DMS 273 (cell line): ENCODE results near the gene MAP4K4.
A peak's percentile ranks its signal among the peaks of the same experiment; 100 is the strongest.

Source experiments
- DNase-seq: peaks from one replicate; lab custom pipeline; 2025; ENCODE audit not compliant: unreplicated experiment; lab: John Stamatoyannopoulos, UW

Gene MAP4K4

DNA sequence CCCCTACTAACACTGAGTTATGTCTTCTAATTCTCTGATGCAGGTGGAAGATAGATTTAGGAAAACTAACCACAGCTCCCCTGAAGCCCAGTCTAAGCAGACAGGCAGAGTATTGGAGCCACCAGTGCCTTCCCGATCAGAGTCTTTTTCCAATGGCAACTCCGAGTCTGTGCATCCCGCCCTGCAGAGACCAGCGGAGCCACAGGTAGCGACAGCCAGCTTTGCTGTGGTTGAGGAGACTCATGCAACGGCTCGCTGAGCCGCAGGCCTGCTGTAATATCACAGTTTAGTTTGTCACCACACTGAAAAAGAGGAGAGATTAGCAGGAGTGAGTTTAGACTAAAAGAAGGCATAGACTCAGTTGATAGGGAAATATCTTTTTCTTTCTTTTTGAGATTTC, 163.3 kb downstream of the MAP4K4 start:
- no peak for DNase-seq

DNA sequence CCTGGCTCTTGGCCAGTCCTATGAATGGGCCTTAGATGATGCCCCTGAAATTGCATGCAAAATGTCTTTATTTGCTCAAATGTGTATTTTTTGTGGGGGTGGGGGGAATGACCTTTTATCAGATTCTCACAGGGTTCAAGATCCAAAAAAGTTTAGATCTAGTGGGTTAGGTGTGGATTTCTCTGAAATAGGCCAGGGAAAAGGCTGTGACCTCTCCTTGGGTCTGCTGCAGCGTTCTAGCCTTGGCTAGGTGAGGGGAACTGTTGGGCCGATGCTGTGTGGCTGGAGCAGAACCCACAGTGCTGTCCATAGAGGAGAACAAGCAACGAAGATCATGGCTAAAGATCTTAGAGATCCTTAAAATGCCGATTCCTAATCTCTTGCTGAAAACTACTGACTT, 163.9 kb downstream of the MAP4K4 start:
- no peak for DNase-seq

DNA sequence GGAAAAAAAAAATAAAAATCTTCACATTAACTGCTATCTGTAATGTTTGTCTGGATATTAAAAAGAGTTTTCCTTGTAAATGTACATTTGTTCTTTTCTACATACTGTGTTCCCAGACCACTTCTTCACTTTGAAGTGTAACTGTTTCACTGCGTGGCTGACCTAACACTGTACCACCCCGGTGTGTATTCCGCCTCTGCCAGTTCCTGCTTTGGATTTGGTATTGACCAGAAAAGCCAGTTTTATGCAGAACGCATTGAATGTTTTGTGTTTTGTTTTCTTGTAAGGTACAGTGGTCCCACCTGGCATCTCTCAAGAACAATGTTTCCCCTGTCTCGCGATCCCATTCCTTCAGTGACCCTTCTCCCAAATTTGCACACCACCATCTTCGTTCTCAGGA, 166.0 kb downstream of the MAP4K4 start:
- no peak for DNase-seq

DNA sequence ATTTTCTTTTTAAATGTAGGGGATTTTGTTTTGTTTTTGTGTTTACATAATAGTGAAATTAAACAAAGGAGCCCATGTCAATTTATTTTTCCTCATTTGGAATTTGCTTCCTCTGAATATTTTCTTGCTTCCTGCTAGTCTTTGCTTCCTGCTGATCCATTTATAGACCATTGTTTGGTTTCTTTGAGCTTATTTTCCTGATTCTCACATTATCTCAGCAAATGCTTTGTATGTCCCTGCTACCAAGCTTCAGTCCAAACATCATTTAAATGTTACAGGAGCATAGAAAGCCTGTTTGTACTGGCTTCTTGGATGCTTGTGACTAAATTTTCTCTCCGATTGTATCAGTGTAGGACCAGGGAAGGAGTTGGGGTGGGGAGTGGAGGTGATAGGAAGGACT, 166.9 kb downstream of the MAP4K4 start:
- no peak for DNase-seq

DNA sequence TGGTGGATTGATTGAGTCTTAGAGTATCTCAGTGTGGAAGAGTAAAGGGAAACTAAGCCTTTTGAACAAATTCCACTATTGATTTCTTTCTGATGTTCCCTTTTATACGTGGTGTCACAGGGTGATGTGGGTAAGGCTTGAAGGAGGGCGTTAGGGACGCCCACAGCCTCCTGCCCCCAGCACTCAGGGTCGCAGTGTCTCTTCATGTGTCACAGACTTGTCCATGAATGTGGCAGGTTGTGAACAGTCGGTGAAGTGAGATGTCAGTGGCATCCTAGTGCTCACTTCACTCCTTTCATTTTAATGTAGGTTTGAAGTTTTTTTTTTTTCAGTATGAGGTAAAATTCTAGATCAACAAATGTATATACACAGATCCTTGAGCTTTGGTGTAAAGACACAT, 171.0 kb downstream of the MAP4K4 start:
- no peak for DNase-seq

DNA sequence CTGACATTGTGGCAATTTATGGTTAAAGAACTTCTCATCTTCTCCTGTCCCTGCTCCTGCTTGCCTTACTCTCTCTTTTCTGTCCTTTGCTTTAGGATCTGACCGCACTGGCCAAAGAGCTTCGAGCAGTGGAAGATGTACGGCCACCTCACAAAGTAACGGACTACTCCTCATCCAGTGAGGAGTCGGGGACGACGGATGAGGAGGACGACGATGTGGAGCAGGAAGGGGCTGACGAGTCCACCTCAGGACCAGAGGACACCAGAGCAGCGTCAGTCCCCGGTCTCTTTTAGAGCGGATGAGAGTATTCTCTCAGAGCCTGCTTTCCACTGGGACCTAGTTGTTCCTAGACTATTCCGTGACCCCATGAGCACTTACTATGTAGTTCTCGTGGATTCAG, 172.0 kb downstream of the MAP4K4 start:
- no peak for DNase-seq

DNA sequence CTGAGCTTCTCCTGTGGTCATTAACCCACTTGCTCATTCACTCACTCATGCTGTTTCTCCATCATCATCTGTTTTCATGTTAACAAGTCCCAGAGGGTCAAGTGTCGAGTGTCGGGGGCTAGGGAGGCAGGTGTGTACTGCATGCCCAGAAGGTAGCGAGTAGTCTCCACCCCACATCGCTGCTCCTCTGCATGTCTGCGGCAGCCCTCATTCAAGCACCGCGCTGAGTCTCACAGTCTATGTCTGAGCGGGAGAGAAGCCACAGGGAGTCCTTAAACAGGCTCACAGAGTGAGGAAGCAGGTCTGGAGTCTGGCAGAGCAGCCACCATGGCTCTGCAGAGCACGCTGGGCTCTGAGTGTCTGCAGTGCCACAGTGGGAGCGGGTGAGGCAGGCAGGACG, 172.9 kb downstream of the MAP4K4 start:
- no peak for DNase-seq

DNA sequence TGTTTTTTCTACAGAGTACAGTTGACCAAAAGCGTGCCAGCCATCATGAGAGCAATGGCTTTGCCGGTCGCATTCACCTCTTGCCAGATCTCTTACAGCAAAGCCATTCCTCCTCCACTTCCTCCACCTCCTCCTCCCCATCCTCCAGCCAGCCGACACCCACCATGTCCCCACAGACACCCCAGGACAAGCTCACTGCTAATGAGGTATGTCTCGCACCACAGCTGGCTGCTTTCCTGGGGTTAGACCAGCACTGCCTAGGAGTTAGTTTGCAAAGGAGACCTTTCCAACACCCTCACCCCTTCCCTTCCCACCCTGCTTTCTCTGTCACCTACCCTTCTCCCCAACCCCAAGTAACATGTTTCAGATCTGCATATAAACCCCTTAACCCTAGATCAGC, 174.0 kb downstream of the MAP4K4 start:
- DNase-seq, result no peak

DNA sequence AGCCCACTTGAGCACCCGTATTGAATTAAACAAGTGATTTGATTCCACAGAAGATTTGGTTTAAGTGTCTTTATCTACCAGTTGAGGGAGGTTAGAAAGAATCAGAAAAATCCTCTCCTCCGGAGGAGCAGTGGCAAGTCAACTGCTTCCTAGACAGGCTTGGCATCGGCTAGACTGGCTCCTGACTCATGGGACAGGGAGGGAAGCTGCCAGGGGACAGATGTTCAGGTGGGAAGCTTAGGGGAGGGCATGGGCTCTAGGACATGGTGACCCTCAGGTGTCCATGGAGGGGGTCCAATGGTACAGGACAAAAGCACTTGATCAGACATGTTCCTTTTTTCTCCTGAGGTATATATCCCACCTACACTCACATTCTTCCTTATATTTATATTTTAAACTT, 175.0 kb downstream of the MAP4K4 start:
- no peak for DNase-seq

DNA sequence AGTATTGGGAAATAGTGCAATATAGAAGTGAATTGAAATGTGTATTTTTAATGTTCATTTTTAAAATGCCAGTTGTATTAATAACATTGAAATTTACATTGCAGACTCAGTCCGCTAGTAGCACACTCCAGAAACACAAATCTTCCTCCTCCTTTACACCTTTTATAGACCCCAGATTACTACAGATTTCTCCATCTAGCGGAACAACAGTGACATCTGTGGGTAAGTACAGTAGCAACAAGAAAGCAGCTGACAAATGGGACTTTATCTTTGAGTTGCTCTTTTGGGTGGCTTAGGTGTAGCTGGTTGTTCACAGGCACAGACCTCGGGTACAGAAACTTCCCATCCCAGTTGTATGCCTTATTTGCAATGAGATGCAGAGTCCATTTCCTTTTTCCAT, 176.0 kb downstream of the MAP4K4 start:
- peak; percentile 17 for DNase-seq

DNA sequence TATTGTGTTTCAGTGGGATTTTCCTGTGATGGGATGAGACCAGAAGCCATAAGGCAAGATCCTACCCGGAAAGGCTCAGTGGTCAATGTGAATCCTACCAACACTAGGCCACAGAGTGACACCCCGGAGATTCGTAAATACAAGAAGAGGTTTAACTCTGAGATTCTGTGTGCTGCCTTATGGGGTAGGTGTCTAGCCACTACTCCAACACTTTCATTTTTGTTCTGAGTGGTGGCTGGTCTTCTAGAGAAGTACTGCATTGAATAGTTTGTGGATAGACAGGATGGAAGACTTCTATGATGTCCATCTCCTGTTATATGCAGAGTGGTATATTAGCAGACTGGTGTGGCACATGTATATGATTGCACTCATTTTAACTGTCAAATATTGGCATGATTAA, 176.6 kb downstream of the MAP4K4 start:
- no peak for DNase-seq

DNA sequence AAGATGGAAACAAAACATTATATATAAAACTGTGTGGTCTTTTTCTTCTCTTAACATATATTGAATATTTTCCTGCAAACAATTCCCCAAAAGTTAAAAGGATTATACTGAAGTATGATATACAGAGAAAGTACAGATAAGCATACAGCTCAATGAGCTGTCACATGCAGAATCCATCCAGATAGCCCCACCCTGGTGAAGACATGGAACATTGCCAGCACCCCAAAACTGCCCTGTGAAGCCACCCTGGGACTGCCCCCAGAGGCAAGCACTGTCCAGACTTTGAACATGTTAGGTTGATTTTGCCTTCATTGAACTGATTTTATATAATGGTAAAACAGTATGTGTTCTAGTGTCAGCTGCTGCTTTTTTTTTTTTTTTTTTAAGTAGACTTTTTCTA, 182.0 kb downstream of the MAP4K4 start:
- DNase-seq, result no peak

DNA sequence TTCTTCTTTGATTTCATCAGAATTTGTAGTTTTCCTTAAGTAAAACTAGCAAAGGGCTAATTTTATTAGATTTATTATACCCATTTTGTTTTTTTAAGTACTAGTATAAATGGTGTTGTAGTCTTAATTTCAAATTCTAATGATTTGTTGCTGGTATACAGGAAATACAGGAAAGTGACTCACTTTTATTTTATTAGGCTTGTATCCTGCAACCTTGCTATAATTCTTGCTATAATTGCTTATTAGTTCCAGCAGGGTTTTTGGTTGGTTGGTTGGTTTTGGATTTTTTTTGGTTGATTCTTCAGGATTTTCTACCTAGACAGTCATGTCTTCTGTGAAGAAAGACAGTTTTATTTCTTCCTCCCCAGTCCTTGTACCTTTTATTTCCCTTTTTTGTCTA, 183.6 kb downstream of the MAP4K4 start:
- DNase-seq, result no peak

DNA sequence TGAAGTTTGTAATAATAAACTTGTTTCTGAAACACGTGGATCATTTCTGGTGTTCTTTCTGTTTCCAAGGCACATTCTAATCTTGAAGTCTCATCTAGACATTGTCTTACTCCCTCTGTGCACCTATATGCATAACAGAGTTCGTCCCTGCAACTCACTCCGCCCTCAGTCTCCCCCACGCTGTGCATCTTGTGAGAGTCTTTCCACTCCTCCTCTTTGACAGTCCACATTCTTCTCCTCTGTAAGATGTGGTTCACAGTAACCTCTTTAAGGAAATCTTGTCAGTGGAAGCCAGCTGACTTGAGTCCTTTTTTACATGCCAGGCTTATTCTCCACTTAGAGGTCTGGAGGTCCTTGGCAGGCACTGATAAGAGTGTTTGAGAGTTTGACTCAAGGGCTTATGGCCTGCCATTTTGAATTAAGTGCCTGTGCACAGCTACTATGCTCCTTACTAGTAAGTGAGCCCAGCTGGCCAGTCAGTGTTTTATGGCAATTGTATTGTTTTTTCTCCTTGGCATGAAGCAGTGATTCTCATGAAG, 185.3 kb downstream of the MAP4K4 start:
- no peak for DNase-seq

DNA sequence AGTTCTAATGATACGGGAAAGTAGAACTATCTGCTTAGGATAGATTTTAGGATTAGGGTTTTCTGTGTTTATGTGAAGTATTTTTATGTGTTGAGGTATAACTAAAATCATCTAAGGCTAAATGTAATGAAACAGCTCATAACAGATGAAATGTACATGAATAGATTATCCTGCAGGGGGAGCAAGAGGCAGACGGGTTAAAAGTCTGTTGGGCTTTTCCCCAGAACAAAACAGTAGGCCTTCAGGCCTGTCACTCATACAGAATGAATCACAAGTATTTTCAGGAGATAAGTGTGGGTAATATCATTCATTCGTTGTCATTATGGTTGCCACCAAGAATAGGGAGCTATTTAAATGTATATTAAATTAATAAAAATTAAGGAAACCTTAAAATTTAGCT, 186.4 kb downstream of the MAP4K4 start:
- peak; percentile 48 for DNase-seq

DNA sequence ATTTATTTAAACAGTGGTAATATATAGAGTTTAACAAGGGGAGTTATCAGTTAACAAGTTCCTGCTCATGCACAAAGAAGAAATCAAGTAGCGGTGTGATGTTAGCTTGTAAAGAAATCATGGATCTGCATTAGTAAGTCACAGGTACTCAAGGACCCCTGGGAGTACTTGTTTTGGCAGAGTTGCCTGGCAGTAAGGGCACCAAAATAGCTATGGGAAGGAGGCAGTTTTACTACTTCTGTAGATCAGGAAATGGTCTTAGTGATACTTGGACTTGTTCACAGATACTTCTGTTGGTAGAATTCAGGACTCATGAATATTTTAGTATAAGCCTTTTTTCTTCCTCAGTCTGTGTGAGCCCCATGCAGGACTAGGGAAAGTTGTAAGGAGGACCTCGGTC, 186.9 kb downstream of the MAP4K4 start:
- no peak for DNase-seq

DNA sequence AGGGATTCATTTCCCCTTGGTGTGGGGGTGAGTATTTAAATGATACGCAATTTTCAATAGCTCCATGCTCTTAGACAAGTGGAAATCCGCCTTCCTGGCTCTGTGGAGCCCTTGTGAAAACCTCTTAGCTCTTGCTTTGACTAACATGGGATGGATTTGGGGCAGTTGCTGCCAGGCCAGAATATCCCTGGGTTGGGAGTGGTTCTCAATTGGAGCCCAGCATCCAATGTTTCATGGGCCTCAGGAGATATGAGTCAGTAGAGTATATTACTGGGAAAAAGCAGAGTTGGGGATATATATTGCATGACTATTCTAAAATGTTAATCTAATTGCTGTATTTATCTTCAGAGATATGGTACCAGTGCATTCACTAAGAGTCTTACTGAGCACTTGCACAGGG, 189.8 kb downstream of the MAP4K4 start:
- DNase-seq, result no peak

DNA sequence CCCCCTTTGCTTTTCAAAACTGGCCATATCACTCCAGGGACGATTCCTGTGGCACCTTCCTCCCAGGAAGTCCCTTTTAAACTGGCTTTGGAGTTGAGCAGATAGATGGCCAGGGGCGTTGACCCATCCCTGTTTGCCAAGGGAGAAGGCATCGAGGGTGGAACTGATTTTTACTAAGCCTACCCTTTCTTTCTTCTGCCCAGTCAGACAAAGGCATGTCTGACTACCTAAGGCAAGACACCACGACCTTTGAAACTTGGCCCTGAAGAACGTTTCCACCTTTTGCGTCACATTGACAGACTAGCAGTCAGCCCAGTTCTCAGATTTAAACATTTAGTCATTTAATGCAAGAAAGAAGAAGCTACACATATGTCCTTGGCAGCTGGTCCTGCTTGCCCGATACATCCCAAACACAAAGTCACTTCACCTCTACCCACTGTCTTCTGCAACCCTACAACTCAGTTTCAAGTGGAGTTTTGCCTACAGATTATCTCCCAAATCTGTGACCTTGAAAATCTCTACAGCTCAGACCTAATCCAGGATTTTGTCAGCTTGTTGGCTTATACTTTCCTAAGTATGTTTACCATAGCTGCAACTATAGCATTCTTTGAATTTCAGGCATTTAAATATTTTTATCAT, 192.1 kb downstream of the MAP4K4 start:
- no peak for DNase-seq

DNA sequence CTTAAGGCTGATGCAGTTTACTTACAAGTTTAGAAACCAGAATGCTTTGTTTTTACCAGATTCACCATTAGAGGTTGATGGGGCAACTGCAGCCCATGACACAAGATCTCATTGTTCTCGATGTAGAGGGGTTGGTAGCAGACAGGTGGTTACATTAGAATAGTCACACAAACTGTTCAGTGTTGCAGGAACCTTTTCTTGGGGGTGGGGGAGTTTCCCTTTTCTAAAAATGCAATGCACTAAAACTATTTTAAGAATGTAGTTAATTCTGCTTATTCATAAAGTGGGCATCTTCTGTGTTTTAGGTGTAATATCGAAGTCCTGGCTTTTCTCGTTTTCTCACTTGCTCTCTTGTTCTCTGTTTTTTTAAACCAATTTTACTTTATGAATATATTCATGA, 194.9 kb downstream of the MAP4K4 start:
- DNase-seq, result no peak

DNA sequence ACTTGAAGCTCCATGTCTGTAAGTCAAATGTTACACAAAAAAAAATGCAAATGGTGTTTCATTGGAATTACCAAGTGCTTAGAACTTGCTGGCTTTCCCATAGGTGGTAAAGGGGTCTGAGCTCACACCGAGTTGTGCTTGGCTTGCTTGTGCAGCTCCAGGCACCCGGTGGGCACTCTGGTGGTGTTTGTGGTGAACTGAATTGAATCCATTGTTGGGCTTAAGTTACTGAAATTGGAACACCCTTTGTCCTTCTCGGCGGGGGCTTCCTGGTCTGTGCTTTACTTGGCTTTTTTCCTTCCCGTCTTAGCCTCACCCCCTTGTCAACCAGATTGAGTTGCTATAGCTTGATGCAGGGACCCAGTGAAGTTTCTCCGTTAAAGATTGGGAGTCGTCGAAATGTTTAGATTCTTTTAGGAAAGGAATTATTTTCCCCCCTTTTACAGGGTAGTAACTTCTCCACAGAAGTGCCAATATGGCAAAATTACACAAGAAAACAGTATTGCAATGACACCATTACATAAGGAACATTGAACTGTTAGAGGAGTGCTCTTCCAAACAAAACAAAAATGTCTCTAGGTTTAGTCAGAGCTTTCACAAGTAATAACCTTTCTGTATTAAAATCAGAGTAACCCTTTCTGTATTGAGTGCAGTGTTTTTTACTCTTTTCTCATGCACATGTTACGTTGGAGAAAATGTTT, 196.3 kb downstream of the MAP4K4 start:
- DNase-seq, result no peak

DNA sequence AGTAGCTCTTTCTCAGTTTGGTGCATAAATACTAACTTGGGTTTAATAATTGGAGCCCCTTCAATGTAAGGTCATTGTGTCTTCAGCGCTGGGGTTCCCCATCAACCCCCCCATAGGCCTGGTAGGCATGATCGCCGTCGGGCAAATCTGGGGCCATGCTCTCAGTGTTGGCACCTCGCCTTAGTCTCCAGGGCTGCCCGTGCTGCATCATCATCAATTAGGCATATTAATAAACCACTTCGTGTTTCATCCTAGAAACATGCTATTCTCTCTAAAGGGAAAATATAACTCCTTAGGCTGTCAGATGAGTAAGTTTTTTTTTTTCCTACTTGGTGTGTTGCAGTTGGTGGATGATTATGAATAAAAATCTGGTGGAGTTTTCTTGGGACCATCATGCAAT, 197.5 kb downstream of the MAP4K4 start:
- no peak for DNase-seq

DNA sequence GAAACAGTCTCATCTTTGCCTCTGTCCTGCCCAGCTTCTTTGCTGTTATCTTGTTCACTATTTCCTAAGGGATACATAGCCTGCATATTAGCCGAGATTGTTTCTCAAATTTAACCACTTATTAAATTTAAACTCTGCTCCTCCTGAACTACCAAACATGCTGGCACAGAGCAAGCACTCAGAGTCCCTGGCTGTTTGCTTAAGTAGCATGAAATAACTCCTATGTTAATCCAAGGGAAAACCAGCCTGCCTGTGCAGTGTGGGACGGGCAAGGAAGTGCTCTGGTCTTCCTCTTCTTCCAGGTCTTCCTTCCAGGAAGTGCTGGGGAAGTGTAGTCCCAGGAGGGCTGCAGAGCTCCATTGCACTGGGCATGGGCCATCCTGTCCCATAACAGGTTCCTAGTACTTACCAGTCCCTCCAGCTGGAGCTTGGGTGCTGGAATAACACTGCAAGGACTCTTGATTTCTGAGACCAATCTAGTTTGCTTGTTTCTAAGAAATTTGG, 198.4 kb downstream of the MAP4K4 start:
- DNase-seq, result no peak

DNA sequence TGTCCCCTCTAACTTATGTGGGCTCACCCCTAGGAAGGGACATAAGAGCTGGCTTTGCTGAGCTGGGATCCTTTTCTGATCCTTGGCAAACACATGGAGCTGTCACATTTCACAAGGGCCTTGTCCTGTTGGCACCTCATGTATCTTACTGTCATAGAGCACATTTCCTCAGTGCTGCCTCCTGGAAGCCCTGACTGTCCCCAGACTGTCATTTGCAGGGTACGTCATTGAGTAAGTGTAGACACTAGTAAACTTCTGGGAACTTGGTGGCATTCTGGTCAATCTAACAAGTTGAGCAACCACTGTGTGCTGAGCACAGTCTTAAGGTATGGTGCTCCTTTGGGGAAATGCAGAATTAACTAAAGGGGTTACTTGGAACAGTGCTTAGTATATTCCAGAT, 199.8 kb downstream of the MAP4K4 start:
- no peak for DNase-seq
